Activated T-cell treated with anti-CD3 and anti-CD28 coated beads, Interleukin-2, amount 50 U/mL, for 1 hour (primary cell): ENCODE results near the gene FNDC1.

Experiments used
- DNase-seq: peaks from one replicate; pipeline ENCODE4 v3.0.0-alpha.2; 2020

FNDC1 gene

GRCh38 chr6:159313018-159313417, 143.8 kb downstream of the FNDC1 start:
- no peak for DNase-seq

DNA sequence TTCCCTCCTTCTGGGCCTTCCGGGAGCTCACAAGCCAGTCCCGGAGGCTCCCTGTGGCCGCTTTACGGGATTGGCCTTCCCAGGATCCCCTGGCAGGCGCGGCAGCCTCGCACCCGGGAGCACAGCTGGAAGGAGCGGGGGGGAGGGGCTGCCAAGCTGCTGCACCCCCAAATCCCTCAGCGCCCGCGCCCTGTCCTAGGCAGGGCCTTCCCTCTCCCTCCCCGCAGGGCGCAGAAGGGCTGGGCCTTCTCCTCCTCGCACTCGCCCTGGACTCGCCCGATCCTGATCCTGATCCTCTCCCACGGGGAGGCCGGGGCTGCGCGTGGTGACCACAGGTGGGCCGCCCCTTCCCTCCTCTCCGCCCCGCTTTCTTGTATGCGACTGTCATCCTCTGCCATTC, 146.4 kb downstream of the FNDC1 start:
- no peak for DNase-seq

DNA sequence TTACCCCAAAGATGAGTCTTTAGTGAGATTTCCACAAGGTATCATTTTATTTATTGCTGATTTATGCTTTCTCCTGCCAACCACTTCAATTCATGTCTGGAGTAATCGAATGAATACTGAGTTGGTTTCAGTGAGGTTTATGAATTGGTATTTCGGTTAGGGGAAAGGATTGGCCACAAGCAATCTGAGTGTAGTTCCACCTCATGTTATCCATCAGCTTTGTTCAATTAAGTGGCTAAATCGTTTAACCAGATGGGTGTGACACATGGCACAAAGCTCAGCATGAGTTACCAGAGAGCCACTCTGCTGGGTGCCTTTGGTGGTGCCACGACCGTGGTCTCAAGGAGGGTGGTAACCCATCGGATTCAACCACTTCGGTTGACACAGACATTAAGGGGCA, 148.2 kb downstream of the FNDC1 start:
- DNase-seq = no peak

- DNase-seq = no peak
These were observed 152.1 kb downstream of the FNDC1 start for GRCh38 chr6:159321267-159321666.
